OCI-LY1 (cell line): Measurements from ENCODE around the gene SLC29A2.

ENCODE experiments used
- H2AFZ ChIP-seq: fragments of 200-600 bp; sonication (generic), shearing (Covaris generic); 2 replicates; pipeline ENCODE4 v1.6.0; 2014; ENCODE audit warnings: antibody characterized with exemption, mild to moderate bottlenecking, low read length
- H3F3A ChIP-seq: fragments of 200-600 bp; sonication (generic), shearing (Covaris generic); 2 replicates; pipeline ENCODE4 v1.6.0; 2014; ENCODE audit warnings: mild to moderate bottlenecking, antibody characterized with exemption, low read length, moderate library complexity; ENCODE audit not compliant: insufficient read depth
- H3K27ac ChIP-seq: fragments of 200-600 bp; sonication (generic); 2 replicates; pipeline ENCODE4 v1.5.1; 2014; ENCODE audit warnings: low read length, mixed run types, mild to moderate bottlenecking, low read depth; ENCODE audit not compliant: poor library complexity, severe bottlenecking
- H3K27me3 ChIP-seq: fragments of 200-600 bp; sonication (generic); 2 replicates; pipeline ENCODE4 v1.6.0; 2014; ENCODE audit warnings: antibody characterized with exemption, mild to moderate bottlenecking, low read length, moderate library complexity; ENCODE audit not compliant: insufficient read depth
- H3K36me3 ChIP-seq: fragments of 200-600 bp; sonication (generic); 2 replicates; pipeline ENCODE4 v1.6.1; 2014; ENCODE audit warnings: mild to moderate bottlenecking, antibody characterized with exemption, low read length, moderate library complexity, mixed read lengths; ENCODE audit not compliant: insufficient read depth
- H3K4me1 ChIP-seq: fragments of 200-600 bp; sonication (generic); 2 replicates; pipeline ENCODE4 v1.5.1; 2014; ENCODE audit warnings: mild to moderate bottlenecking, low read length, moderate library complexity; ENCODE audit not compliant: insufficient read depth, severe bottlenecking
- H3K4me2 ChIP-seq: fragments of 200-600 bp; sonication (generic), shearing (Covaris generic); 2 replicates; pipeline ENCODE4 v1.6.1; 2014; ENCODE audit warnings: low read length
- H3K4me3 ChIP-seq: fragments of 200-600 bp; sonication (generic); 2 replicates; pipeline ENCODE4 v1.5.1; 2014; ENCODE audit warnings: low read length, low read depth, mild to moderate bottlenecking, mixed read lengths; ENCODE audit not compliant: poor library complexity, severe bottlenecking
- H3K79me2 ChIP-seq: fragments of 200-600 bp; shearing (Covaris generic); 2 replicates; pipeline ENCODE4 v1.6.1; 2016; ENCODE audit warnings: mixed run types, low read length, mixed read lengths; ENCODE audit not compliant: insufficient read depth
- H3K9ac ChIP-seq: fragments of 200-600 bp; sonication (generic), shearing (Covaris generic); 2 replicates; pipeline ENCODE4 v1.6.1; 2014; ENCODE audit warnings: mild to moderate bottlenecking, low read length, mixed read lengths
- H3K9me2 ChIP-seq: fragments of 200-600 bp; sonication (generic), shearing (Covaris generic); 2 replicates; pipeline ENCODE4 v1.6.1; 2014; ENCODE audit warnings: low read depth, mild to moderate bottlenecking, low read length, mixed read lengths
- H3K9me3 ChIP-seq: fragments of 200-600 bp; shearing (Covaris generic); 2 replicates; pipeline ENCODE4 v1.6.1; 2014; ENCODE audit warnings: low read length, mixed read lengths
- H4K20me1 ChIP-seq: fragments of 200-600 bp; sonication (generic), shearing (Covaris generic); 2 replicates; pipeline ENCODE4 v1.6.0; 2016; ENCODE audit warnings: mild to moderate bottlenecking, low read length; ENCODE audit not compliant: insufficient read depth
- EZH2 ChIP-seq: fragments of 200-600 bp; sonication (generic), shearing (Covaris generic); IDR thresholded peaks from 2 replicates; pipeline ENCODE4 v1.8.0; 2017; ENCODE audit warnings: borderline replicate concordance, mixed run types, mild to moderate bottlenecking, antibody characterized with exemption, low read length, moderate library complexity, mixed read lengths
- TF ChIP-seq, protein P1 (sequence below): fragments of 200-600 bp; sonication (generic), shearing (Covaris generic); IDR thresholded peaks from 2 replicates; pipeline ENCODE4 v1.5.1; 2017; ENCODE audit warnings: mild to moderate bottlenecking, antibody characterized with exemption, low read length, moderate library complexity, mixed read lengths

SLC29A2 gene

DNA sequence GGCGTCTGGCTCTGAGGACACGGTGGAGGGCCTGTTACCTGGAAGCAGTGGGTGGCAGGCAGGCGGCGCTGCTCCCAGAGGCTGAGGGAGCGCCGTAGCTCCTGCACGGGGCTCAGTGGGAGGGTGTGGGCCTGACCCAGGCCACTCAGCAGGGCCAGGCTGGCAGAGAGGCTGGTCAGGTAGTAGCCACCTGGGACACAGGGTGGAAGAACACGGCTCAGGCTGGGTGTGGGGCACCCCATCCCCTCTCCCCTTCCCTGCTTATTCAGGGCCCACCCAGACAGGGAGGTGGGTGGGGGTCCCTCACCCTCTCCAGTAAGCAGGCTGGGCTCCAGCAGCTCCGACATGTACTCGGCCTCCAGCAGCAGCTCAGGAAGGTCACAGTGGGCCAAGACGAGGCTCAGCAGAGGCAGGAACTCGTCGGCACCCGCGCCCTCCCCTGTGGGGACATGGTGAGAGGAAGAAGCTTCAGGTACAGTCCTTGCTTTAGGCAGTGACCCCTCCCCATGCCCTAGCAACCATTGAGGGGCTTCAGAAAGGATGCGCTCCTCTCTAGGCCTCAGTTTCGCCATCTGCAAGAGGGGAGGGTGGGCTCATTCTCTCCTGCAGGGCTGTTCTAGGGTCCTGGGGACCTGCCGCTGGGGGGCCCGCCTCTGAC, 38.2 kb downstream of the SLC29A2 start:
- TF ChIP-seq EZH2 = no peak
- TF ChIP-seq, protein P1, sequence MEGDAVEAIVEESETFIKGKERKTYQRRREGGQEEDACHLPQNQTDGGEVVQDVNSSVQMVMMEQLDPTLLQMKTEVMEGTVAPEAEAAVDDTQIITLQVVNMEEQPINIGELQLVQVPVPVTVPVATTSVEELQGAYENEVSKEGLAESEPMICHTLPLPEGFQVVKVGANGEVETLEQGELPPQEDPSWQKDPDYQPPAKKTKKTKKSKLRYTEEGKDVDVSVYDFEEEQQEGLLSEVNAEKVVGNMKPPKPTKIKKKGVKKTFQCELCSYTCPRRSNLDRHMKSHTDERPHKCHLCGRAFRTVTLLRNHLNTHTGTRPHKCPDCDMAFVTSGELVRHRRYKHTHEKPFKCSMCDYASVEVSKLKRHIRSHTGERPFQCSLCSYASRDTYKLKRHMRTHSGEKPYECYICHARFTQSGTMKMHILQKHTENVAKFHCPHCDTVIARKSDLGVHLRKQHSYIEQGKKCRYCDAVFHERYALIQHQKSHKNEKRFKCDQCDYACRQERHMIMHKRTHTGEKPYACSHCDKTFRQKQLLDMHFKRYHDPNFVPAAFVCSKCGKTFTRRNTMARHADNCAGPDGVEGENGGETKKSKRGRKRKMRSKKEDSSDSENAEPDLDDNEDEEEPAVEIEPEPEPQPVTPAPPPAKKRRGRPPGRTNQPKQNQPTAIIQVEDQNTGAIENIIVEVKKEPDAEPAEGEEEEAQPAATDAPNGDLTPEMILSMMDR = peak; percentile 16; the same call in 1 of the 2 replicates
- Histone ChIP-seq H3K9me2 (no peaks in the 10 kb centered on the region), H3K4me2 (no peak overlapping the region), H3K79me2 (no peaks in the 10 kb centered on the region), H4K20me1 (no peaks in the 10 kb centered on the region), H3K9me3 (no peaks in the 10 kb centered on the region), H3K9ac (no peak overlapping the region), H3K4me3 (no peak overlapping the region), H3F3A (no peaks in the 10 kb centered on the region), H3K36me3 (peaks cover 16% of the 10 kb centered on the region), H3K27ac (no peak overlapping the region), H2AFZ (no peak overlapping the region), H3K27me3 (peaks cover 8% of the 10 kb centered on the region), H3K4me1 (peaks cover 5% of the 10 kb centered on the region)

DNA sequence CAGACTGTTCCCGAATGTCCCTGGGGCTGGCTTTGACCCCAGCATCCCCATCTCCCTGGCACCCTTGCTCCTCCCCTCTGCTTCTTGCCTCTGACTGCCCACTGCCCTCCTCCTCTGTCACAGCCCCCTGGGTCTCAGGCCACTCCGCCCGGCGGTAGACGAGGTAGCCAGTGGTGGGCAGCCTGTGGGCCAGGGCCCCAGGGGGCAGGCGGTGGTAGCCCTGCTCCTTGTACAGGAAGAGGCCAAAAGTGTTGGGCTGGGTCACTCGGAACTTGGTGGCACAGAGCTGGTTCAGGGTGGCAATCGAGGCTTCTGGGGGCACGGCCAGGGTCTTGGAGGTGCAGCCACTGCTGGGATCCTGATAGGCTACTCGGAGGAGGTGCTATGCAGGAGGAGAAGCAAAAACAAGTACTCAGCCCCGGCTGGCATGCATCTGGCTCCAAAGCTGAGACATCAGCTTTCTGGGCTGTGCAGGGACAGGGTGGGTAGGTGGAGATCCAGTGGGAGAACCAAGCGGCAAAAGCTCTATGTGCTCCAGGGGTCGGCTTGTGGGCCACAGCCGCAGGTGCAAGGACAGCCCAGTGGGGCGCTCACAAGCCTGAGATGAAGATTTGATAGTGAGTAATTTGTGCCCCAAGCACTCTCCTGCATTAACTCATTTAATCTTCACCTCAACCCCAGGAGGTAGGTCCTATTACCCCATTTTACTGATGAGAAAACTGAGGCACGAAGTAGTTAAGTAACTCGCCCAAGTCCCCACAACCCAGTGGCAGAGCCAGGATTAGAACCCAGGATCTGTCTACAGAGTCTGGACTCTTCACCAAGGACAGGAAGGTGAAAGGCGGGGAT, 39.0 kb downstream of the SLC29A2 start:
- H2AFZ ChIP-seq = no peak overlapping the region
- no peak overlapping the region for H3K9ac ChIP-seq
- H4K20me1 ChIP-seq = no peaks in the 10 kb centered on the region

DNA sequence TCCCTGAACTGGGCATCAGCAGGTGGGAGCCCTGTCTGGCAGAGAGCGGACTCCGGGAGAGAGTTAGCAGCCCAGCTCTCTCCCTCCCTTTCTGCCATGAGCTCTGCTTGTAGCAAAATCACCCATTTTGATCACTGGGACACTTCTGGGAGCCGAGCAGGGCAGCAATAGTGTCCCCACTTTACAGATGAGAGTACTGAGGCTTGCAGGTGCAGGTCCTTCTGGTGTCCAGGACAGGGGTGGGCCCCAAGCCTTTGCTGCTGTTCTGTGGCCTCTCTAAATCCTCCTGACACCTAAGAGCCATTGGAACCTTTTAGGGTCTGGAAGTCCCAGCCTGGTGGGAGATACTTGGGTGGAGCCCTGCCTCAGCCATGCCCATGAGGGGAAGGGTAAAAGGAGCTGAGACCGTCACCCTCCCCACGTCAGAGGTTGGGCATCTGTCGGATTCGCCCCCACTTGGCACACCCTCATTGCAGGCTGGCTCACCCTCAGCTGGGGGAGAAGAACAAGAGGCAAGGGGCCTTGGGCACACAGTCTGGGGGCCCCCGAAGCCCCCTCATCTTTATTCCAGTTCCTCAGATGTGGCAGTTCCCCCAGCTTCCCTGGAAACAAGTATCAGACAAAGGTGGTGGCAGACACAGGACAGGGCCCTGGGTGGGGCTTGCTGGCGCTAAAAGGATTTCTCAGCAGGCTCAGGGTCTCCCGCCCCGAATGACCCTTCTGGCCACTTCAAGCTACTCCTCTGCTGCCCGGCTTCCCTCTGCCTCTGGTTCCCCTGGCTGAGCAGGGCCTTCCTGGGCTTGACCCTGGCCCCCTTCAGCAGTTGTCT, 39.8 kb downstream of the SLC29A2 start:
- no peak overlapping the region for H3K9ac ChIP-seq
- TF ChIP-seq EZH2 = no peak
- TF ChIP-seq, protein P1 = no peak
- H3K4me1 ChIP-seq = peaks cover 11% of the 10 kb centered on the region
- no peak overlapping the region for H3K27ac ChIP-seq
- H3K36me3 ChIP-seq = peaks cover 1% of the 10 kb centered on the region; the same call in 1 of the 2 replicates
- no peaks in the 10 kb centered on the region for H4K20me1 ChIP-seq
- H2AFZ ChIP-seq = no peak overlapping the region
- H3K79me2 ChIP-seq = no peaks in the 10 kb centered on the region
- H3K4me3 ChIP-seq = no peak overlapping the region
- peaks cover 8% of the 10 kb centered on the region for H3K27me3 ChIP-seq
- H3F3A ChIP-seq = no peaks in the 10 kb centered on the region
- no peaks in the 10 kb centered on the region for H3K9me2 ChIP-seq
- H3K4me2 ChIP-seq = no peak overlapping the region
- H3K9me3 ChIP-seq = no peaks in the 10 kb centered on the region

More for the DNA sequence above, 39.0 kb downstream of the SLC29A2 start:
- Histone ChIP-seq H3K79me2 (no peaks in the 10 kb centered on the region), H3K27ac (no peak overlapping the region), H3K36me3 (peaks cover 9% of the 10 kb centered on the region; the same call in 1 of the 2 replicates), H3K9me2 (no peaks in the 10 kb centered on the region), H3K27me3 (peaks cover 8% of the 10 kb centered on the region), H3F3A (no peaks in the 10 kb centered on the region), H3K4me1 (peaks cover 11% of the 10 kb centered on the region), H3K9me3 (no peaks in the 10 kb centered on the region), H3K4me2 (no peak overlapping the region), H3K4me3 (no peak overlapping the region)
- TF ChIP-seq, protein P1 = no peak
- no peak for TF ChIP-seq EZH2
